Sigmoid colon (tissue), 4 donors: ENCODE data around the gene HDDC2.

Experiments
- POLR2A ChIP-seq, 2 donors: fragments of 450-650 bp; IDR thresholded peaks; one replicate each; pipeline ENCODE4 v1.6.1; 2016; ENCODE audit warnings: antibody characterized with exemption in 2 of 2, mild to moderate bottlenecking in 2 of 2, moderate library complexity in 2 of 2
- POLR2AphosphoS5 ChIP-seq, 4 donors: sonication (generic); formaldehyde crosslinking; IDR thresholded peaks; one replicate each; pipeline ENCODE4 v1.6.1; 2017; ENCODE audit warnings: antibody characterized with exemption in 4 of 4
- TF ChIP-seq, protein P1 (sequence below), 4 experiments: fragments of 450-650 bp in 3 of 4; fragments of 200-600 bp in 1 of 4; IDR thresholded peaks; one replicate each; pipeline ENCODE4 v1.5.1; 2016 to 2019; ENCODE audit warnings: antibody characterized with exemption in 4 of 4, mild to moderate bottlenecking in 3 of 4, moderate library complexity in 2 of 4

DNA sequence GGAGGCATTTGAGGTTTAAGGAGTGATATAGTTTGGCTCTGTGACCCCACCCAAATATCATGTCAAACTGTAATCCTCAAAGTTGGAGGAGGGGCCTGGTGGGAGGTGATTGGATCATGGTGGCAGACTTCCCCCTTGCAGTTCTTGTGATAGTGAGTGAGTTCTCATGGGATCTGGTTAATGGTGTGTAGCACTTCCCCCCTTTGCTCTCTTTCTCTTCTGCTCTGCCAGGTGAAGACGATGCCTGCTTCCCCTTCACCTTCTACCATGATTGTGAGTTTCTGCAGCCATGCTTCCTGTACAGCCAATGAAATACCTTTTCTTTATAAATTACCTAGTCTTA, 1.7 kb upstream of the HDDC2 start:
- TF ChIP-seq POLR2A (IDR thresholded peaks at IDR 0.05) (no peak), POLR2AphosphoS5 (IDR thresholded peaks at IDR 0.05) (no peak)
- TF ChIP-seq, protein P1, sequence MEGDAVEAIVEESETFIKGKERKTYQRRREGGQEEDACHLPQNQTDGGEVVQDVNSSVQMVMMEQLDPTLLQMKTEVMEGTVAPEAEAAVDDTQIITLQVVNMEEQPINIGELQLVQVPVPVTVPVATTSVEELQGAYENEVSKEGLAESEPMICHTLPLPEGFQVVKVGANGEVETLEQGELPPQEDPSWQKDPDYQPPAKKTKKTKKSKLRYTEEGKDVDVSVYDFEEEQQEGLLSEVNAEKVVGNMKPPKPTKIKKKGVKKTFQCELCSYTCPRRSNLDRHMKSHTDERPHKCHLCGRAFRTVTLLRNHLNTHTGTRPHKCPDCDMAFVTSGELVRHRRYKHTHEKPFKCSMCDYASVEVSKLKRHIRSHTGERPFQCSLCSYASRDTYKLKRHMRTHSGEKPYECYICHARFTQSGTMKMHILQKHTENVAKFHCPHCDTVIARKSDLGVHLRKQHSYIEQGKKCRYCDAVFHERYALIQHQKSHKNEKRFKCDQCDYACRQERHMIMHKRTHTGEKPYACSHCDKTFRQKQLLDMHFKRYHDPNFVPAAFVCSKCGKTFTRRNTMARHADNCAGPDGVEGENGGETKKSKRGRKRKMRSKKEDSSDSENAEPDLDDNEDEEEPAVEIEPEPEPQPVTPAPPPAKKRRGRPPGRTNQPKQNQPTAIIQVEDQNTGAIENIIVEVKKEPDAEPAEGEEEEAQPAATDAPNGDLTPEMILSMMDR (IDR thresholded peaks at IDR 0.05), result no peak
